GM12892 (cell line): Measurements from ENCODE around the gene ARMH4.

Source experiments
- POLR2A ChIP-seq: IDR thresholded peaks from 2 replicates; pipeline ENCODE4 v1.6.1; 2011; ENCODE audit warnings: low read depth, low read length, control low read depth
- POLR2AphosphoS5 ChIP-seq: IDR thresholded peaks from 2 replicates; pipeline ENCODE4 v1.6.1; 2011; ENCODE audit warnings: low read depth, low read length, control low read depth

DNA sequence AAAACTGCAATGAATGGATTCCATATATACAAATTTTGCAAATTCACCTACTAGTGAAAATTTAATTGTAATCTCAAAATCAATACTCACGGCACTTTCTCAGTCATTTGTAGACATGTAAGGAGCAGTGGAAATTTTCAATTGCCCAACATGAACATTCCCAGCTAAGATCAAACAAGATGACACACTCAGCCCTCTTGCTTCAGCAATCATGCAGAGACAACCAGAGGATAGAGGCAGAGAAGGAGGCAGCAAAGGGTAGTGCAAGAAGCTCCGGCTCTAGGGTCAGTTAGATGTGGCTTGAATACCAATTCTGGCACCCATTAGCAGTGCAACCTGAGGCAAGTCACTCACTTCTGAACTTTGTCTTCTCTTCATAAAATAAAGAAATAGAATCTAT lies 194.6 kb downstream of the ARMH4 start:
- TF ChIP-seq POLR2AphosphoS5 (no peak), POLR2A (no peak)
